ENCODE measurements around the gene NOC2L. TPM values are rescaled to one million over a fixed set of nuclear protein-coding genes. Genes with fewer than 3 reads are reported as not detected.
"Not testable (repeated sequence)": the region's sequence is repeated elsewhere in the genome, so short reads cannot be mapped to it uniquely, and the experiment has no call there.

Gene NOC2L
- polyA plus RNA-seq, 1 donor (not counting 4 experiments of a cell fraction or from before 2014, with no cell fraction given), result 51.8 TPM

DNA sequence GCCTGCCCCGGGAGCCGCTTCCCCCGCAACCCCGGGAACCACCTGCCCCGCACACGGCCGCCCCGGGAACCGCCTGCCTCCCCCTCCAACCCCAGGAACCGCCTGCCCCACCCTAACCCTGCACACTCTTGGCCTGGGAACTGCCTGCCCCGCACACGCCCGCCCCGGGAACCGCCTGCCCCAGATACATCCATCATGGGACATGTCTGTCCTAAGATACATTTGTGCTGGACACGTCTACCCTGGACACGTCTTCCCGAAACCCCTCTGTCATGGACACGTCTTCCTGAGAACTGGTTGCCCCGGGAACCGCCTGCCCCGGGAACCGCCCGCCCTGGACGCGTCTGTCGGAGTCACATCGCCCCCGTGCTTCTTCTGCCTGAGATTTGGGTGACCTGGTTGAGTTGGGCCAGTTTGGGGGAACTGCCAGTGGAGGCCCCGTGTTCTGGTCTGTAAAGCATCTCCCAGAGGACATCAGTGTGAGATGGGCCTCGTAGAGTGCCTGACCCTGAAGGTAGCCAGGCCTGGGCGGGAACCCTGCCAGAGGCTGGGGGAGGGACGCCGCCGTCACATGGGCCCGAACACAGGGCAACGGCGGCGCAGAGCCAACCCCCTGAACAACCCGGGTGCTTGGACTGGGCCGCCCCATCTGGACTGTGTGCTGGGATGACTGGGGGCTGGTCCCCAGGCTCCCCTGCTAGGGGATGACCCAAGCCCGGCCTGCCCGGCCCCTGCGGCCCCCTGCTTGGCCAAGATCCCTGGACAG is 19.2 kb upstream of the NOC2L start:
- TF ChIP-seq CTCF (optimal IDR thresholded peaks at IDR 0.05 in 1 of 3, IDR thresholded peaks at IDR 0.05 in 1 of 3, conservative IDR thresholded peaks at IDR 0.05 in 1 of 3; ENCODE audit: extremely low read depth in 1 of 3, insufficient read depth in 2 of 3, low read length in 3 of 3) (no peak), EZH2 (IDR thresholded peaks at IDR 0.05; ENCODE audit: low read length) (no peak)
- no peak for DNase-seq (ENCODE audit: low read depth, low spot score)
- no peak overlapping the region for H3K4me3 ChIP-seq (ENCODE audit: control insufficient read depth in 2 of 3, extremely low read depth in 1 of 3, insufficient read depth in 2 of 3, low read depth in 1 of 3, low read length in 3 of 3)
- H3K27ac ChIP-seq (ENCODE audit: control insufficient read depth, insufficient read depth, low read length), result no peak overlapping the region
- no peaks in the 10 kb centered on the region for H3K9me3 ChIP-seq (ENCODE audit: control insufficient read depth, low read depth, low read length)
- H3K36me3 ChIP-seq (ENCODE audit: control insufficient read depth in 2 of 2, extremely low read depth in 1 of 2, insufficient read depth in 2 of 2, low read length in 2 of 2), result peaks cover 0 to 1% of the 10 kb centered on the region in 2 experiments
- FAIRE-seq, result no peak
- H3K4me1 ChIP-seq (ENCODE audit: control insufficient read depth, extremely low read depth, insufficient read depth, low read length), result peaks cover 4% of the 10 kb centered on the region
- no peaks in the 10 kb centered on the region for H4K20me1 ChIP-seq (ENCODE audit: control insufficient read depth, extremely low read depth, insufficient read depth, low read length)
- peaks cover 39% of the 10 kb centered on the region for H3K27me3 ChIP-seq (ENCODE audit: control insufficient read depth, extremely low read depth, insufficient read depth, low read length)
- dilution Hi-C loops (cut with MboI; ENCODE audit: extremely low pct_ligation_motif_present, low sequenced_read_pairs), result no loop called here
- H3K4me2 ChIP-seq (ENCODE audit: control insufficient read depth, extremely low read depth, insufficient read depth, low read depth, low read length), result no peak overlapping the region
- H3K9ac ChIP-seq (ENCODE audit: control insufficient read depth, extremely low read depth, insufficient read depth, low read length), result no peak overlapping the region
- H3K9me1 ChIP-seq (ENCODE audit: control insufficient read depth, extremely low read depth, insufficient read depth, low read length), result no peaks in the 10 kb centered on the region
- H3K79me2 ChIP-seq (ENCODE audit: control insufficient read depth, insufficient read depth, low read length), result no peaks in the 10 kb centered on the region
- H2AFZ ChIP-seq (ENCODE audit: control insufficient read depth, low read length), result no peak overlapping the region

GRCh38 chr1:976791-977190 is 17.7 kb upstream of the NOC2L start:
- H3K27ac ChIP-seq (ENCODE audit: control insufficient read depth, insufficient read depth, low read length); H3K4me2 ChIP-seq (ENCODE audit: control insufficient read depth, extremely low read depth, insufficient read depth, low read depth, low read length); H2AFZ ChIP-seq (ENCODE audit: control insufficient read depth, low read length); H3K36me3 ChIP-seq (ENCODE audit: control insufficient read depth in 2 of 2, extremely low read depth in 1 of 2, insufficient read depth in 2 of 2, low read length in 2 of 2); H3K9me3 ChIP-seq (ENCODE audit: control insufficient read depth, low read depth, low read length); H3K4me3 ChIP-seq (ENCODE audit: control insufficient read depth in 2 of 3, extremely low read depth in 1 of 3, insufficient read depth in 2 of 3, low read depth in 1 of 3, low read length in 3 of 3); H4K20me1 ChIP-seq (ENCODE audit: control insufficient read depth, extremely low read depth, insufficient read depth, low read length); DNase-seq (ENCODE audit: low read depth, low spot score); dilution Hi-C loops (cut with MboI; ENCODE audit: extremely low pct_ligation_motif_present, low sequenced_read_pairs); H3K9me1 ChIP-seq (ENCODE audit: control insufficient read depth, extremely low read depth, insufficient read depth, low read length); H3K9ac ChIP-seq (ENCODE audit: control insufficient read depth, extremely low read depth, insufficient read depth, low read length); H3K79me2 ChIP-seq (ENCODE audit: control insufficient read depth, insufficient read depth, low read length); FAIRE-seq; H3K4me1 ChIP-seq (ENCODE audit: control insufficient read depth, extremely low read depth, insufficient read depth, low read length): not testable (repeated sequence)
- peaks cover 25% of the 10 kb centered on the region for H3K27me3 ChIP-seq (ENCODE audit: control insufficient read depth, extremely low read depth, insufficient read depth, low read length)

All from keratinocyte (primary cell).